Vagina (tissue), 2 donors: ENCODE measurements around the gene ANKRD11.

Experiments used
- CTCF ChIP-seq, 3 experiments: fragments of 450-650 bp in 2 of 3; fragments of 200-600 bp in 1 of 3; sonication (generic) in 1 of 3; IDR thresholded peaks; one replicate each; pipeline ENCODE4 v1.5.1; 2017 to 2019; ENCODE audit warnings: antibody characterized with exemption in 3 of 3, mild to moderate bottlenecking in 2 of 3, moderate library complexity in 2 of 3
- POLR2AphosphoS5 ChIP-seq, 2 donors: sonication (generic); formaldehyde crosslinking; IDR thresholded peaks; one replicate each; pipeline ENCODE4 v1.9.0; 2017; ENCODE audit warnings: antibody characterized with exemption in 2 of 2, mild to moderate bottlenecking in 2 of 2, low read depth in 1 of 2; ENCODE audit not compliant: insufficient read depth in 1 of 2

GRCh38 chr16:89489898-89490438 is 393 bp downstream of the ANKRD11 start:
- TF ChIP-seq CTCF (IDR thresholded peaks at IDR 0.05) (no peak), POLR2AphosphoS5 (IDR thresholded peaks at IDR 0.05; ENCODE audit: insufficient read depth in 1 of 2, low read depth in 1 of 2) (no peak)
